NCI-H2107 treated with DMSO at 0.1 percent for 48 hours (cell line): ENCODE data around the gene SUN5.

Experiments
- DNase-seq: peaks from one replicate; lab custom pipeline; 2025; ENCODE audit not compliant: unreplicated experiment; lab: John Stamatoyannopoulos, UW

The SUN5 gene

DNA sequence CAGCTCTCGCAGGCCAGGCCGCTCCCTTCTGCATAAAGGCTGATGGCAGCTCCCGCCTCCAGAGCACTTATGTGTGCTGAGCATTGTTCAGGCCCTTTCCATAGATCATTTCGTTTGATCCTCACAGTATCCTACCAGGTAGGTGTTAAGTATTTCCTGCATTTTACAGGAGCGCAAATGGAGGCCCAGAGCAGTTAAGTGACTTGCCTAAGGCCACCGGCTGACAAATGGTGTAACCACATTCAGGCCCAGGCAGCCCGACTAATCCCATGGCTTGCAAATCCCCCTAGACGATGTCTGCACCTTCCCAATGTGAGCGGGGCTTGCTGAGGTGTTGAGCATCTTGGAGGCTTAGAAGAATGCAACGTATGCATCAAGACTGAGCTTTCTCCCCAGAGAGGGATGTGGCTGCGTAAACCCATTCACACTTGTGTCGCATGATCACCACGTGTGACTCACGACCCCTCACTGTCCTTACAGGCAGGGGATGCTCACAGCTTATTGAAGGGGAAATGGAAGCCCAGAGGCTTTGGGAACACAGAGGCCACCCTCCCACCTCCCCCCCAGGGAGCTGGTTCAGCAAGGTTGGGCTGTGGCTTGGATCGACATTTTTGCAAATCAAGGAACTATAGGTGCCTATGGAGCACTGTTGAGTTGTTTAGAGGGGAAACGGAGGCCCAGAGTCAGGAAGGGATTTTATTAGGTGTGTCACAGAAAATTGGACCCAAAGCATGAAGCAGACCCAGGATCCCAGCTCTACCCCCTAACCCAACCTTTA is 10.3 kb upstream of the SUN5 start:
- no peak for DNase-seq

DNA sequence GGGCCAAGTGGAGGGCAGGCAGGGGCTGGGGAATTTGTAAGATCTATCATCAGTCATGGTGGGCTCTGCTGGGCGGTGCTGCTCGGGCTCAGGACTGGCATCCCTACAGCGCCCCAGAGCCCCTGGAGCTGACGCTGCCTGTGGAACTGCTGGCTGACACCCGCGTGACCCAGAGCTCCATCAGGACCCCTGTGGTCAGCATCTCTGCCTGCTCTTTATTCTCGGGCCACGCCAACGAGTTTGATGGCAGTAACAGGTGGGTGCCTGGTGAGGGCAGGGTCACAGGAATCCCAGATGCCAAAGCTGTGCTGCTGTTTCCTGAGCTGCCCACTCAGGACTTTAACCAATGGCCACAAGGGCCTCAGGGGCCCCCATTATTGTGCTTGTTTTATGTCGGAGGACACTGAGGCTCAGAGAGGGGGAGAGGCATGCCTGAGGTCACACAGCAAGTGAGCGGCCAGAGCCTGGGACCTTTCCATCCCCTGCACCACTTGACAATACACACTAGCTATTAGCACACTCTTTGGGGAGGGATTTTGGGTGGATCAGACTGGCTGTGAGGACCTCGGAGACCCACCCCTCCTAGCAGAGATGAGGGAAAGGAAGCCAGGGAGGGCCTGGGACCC is 9.6 kb upstream of the SUN5 start:
- no peak for DNase-seq

DNA sequence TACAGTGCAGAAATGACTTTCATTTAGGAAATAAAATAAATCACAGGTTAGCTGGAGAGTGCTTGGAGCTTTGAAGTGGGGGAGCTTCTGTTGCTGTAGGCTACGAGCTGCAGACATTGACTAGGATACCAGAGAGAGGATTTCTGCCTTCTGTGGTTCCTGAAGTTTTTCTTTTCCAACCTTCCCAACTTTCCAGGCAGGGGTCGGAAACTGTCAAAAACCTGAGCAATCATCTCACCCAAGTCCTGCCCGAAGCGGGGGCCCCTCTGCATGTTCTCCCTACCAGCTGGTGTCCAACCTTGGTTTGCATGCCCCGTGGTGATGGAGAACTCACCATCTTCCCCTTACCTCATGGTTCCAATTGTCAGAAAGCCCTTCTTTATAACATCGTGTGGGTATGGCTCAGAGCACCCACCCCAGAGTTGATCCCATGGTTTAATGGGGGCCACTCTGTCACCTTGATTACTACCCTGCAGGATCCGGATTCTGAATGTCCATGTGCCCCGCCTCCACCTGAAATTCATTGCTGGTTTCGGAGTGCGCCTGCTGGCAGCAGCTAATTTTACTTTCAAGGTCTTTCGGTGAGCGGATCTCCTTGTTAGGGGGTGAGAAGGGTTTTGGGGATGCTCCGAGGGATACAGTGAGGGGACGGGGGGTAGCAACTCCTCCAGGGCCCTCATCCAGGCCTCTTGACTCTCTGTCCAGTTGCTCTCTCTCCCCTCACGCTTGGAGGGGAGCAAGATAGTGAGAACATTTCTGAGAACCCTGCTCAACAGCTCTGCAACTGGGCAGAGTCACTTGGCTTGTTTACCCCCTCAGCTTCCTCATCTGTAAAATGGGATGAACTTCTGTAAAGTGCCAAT is 8.3 kb upstream of the SUN5 start:
- DNase-seq: no peak

DNA sequence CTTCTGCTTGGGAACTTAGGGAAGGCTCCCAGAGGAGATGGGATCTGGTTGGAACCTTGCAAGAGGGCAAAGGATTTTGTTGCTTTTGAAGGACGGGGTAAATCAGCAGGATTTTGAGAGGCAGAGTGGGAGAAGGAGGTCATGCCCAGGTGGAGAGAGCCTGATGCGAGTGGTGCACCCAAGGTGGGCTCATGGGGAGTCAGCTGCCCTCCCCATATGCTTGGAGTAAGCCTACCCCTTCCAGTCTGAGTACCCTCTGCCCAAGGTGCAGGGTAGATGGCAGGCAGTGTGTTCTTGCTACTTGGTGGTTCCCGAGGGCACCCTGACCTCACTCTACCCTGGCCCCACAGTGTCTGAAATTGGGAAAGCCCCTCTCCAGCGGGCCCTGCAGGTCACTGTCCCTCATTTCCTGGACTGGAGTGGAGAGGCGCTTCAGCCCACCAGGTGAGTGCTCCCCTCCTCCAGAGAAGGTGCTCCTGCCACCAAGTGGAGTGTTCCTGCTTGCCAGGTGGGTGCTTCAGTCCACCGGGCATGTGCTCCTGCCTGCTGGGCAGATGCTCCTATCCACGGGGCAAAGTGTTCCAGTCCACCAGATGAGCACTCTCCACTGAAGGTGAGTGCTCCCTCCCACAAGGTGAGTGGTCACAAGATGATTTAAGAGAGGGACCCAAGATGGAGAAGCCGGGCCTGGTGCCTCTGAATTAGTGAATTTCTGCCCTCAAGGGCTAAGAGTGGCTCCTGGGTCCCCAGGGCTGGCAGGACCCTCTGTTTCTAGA is 6.6 kb upstream of the SUN5 start:
- DNase-seq: no peak

DNA sequence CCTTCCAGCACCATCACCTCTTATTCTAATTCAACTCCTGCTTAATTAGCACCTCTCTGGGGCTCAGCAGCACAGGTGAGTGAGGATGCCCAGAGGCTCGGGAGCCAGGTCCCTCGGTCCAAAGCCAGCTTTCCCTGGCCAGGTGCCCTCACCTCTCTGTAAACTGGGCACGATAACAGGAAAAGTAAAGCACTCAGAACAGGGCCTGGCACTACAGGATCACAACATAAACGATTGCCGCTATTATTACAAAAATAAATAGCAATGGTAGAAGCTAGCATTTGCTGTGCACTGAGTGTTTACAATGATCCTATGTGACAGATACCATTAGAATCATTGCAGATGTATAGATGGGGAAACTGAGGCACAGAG is 5.9 kb upstream of the SUN5 start:
- no peak for DNase-seq

DNA sequence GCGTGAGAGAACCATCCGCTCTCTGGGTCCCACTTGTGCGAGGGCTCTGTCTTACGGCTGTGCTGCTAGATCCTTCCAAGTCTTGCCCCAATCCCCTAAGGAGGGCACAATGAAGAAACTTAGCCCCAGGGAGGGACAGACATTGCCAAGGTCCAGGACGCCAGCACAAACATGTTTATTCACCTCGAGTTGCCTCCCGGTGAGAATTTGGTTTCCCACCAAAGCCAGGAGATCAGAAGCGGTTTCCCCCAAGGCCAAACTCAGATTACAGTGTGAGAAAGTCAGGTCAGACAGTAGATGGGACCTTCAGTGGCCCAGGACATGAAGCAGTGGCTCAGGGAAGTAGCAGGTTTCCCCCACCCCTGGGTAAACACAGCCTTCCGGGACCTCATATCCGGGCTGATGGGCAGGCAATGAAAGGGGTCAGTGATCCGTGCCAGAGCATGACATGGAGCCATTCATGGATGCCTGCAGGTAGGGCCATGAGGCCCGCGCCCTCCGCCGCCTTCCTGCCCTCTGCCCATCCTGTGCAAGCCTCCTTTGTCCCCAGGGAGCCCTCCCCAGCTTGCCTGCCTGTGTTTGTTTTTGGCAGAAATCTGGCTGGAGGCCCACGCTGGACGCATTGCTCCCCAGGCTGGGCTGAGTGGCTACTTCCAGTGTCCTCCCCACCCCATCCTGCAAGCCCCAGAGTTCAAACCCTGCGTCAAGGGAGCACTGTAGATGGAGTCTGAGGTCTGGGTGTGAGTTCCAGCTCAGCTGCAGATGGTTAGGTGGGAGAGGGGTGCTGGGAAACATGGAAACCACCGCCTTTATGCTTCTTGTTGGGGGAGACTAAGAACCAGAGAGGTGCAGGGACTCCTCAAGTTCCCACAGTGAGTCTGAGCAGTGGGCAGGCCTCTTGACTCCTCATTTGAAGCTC is 5.2 kb upstream of the SUN5 start:
- DNase-seq: no peak

DNA sequence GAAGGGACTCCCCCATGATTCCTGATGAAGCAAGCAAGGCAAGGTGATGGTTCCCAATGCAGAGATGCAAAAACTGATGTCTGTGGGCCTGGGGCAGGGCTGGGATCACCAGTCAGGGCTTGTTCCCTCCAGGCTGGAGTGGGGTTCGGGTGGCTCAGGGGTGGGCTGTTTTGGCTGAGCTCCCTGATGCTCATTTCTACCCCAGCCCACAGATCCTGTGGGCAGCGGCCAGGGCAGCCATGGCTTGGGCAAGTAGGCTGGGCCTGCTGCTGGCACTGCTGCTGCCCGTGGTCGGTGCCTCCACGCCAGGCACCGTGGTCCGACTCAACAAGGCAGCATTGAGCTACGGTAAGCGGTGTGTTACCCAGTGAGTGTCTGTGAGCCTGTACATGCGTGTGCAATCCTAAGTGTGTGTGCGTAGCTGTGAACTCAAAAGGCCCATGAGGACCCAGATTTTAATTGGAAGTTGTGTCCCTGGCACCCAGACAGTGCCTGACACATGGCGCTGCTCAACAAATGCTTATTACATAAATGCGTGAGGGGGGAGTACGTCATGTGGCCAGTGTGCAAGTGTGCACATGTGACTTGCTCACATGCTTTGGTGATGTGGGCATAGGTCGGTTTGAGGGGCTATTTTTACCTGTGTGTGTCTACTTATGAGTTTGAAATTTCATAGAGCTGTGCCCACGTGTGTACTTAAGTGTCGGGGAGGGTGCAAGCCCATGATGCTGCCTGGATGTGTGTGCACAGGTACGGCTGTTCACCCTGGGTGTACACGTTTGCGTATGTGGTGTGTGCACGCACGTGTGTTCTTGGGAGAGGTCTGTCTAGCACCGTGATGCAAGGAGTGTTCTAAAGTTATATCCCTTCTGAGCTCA is 4.3 kb upstream of the SUN5 start:
- DNase-seq: no peak

DNA sequence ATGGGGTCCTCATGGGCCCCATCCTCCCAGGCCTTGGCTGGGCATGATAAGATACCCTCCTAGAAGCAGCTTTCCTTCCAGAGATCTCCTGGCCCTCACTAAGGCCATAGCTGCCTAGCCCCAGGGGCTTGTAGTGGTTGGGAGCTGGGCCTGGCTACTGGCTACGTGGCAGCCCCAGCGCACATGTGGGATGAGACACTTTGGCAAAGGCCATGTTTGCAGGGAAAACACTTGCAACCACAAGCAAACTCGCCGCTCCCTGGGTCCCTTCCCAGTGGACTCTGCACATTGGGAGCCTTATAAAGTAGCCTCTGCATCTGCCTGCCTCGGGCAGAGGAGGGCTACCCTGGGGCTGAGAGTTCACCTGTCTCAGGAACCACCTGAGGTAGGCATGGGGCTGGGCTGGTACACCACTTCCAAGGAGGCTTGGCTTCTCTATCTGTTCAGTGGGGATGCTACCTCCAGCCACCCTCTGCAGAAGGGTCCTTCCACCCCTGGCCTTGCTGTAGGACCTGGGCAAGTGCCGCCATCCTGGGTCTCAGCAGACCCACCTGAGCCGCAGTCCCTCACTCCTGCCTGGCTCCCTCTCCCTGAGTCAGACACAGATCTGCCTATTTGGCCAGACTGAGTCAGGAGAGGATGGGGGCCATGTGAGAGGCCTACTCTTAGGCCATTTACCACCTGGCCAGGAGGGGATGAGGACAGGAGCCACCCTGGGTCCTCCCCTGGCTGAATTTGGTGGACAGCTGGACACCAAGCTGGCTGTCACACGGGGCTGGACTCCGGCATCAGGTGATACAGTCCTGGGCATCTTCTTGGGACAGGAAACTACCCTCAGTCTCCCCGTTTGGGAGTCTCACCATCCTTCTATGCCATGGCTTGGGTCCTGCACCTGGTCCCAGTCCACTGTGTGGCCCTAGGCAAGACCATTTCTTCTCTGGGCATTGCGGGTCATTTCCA is 3.4 kb upstream of the SUN5 start, which contains the start of gene BPIFB2:
TSS of gene BPIFB2 (plus strand) at position 329 of the 960 bp plus-strand sequence. CDS start 871 bp downstream, outside the sequence.
- no peak for DNase-seq

DNA sequence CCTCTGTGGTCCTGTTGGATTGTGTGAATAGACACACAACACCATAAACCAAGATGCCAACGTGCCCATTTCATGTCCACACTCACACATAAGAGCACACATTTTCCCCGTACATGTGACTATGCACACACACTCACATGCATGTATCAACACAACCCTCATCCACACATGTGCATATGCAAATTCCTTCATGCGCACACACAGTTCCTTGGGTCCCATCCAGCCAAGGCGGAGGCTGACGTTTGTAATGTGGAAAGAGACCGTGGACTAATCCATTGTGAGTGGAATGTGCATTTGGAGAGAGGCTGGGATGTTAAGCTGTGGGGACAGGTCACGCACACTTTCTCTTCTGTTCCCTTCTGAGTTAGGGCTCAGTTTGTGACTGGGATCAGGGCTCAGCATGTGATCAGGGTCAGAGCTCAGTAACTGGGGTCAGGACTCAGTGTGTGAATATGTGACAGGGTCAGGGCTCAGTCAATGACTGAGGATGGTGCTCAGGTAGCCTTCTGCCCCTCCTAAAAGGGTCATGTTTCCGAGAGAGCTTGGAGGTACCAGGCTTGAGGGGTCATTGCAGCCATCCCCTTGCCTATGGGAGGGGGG is 2.6 kb upstream of the SUN5 start:
- DNase-seq: no peak

DNA sequence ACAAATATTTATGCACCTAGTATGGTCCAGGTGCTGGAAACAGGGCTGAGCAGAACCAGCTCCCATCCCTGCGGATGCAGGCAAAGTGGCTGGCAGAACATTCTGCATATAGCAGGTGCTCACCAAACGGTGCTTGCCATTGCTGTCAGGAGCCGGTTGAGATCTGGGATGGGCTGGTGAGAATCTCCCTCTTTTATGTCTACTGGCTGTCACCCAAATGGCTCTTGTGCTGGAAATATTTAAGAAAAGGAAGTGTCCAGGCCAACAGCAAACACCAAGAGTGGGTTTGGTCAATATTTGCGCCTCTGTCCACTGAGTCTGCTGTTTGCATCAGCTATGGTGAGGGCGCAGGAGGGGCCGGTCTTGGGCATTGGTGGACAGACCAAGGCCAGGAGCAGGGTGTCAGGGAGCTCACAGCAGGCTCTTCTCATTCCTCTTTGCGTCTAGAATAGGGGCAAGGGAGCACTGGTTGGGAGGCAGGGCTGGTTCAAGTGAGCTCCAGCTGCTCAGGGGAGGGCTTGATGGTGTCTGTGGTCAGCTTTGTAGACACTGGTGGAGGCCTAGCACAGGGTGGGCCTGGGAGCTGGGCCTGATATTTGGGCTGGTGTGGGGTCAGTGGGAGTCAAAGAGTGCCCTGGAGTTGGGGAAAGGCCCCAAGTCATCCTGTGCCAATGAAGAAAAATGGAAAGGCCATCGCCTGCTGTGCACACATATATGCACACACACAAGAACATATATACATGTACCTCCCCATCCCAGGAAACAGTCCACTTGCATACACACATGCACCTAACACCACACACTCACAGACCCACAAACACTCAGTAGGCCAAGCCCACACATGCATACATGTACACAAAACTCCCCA is 1.9 kb upstream of the SUN5 start:
- no peak for DNase-seq

DNA sequence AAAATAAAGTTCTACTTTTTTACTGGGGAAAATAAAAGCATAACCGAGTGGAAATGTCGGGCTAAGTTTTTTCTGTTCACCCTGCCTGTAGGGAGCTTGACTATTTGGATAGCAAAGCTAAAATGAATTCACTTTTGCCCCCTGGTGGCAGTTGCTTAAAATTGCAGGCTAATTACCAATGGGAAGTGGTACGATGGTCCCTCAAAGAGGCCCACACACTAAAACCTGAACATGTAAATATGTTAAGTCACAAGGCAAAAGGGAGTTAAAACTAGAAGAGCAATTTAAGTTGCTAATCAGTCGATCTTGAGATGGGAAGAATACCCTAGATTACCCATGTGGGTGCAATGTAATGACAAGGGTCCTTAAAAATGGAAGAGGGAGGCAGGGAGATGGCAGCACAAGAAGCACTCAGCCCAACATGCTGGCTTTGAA is 916 bp upstream of the SUN5 start:
- DNase-seq: no peak

DNA sequence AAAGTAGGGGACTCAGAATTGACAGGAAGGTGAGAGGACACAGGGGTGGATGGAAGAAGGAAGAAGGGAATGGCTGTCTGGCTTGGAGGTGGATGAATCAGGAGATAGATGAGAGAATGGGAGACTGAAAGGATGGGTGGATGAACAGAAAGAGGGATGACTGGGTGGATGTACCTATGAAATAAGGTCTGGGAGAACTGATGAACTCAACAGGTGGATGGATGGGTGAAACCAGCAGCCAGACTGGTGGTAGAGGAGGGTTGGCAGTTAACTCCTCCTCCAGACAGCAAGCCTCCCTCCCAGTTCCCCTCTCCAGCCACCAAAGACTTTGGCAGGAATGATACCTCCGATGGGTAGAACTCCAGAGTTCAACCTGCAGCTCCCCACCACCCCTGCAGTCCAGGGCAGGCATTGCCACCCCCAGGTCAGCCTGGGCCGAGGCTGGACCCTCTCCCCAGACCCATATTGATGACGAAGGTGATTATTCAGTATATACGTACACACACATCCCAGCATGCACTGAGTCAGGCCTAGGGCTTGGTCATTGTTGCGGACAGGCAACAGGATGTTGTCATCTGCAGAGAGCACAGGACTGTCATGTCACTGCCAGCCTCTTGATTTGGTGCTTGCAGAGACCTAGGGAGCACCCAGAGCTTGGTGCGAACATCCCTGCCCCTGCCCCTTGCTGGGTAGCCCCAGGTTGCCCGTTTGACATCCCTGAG is 2.0 kb downstream of the SUN5 start:
- no peak for DNase-seq

DNA sequence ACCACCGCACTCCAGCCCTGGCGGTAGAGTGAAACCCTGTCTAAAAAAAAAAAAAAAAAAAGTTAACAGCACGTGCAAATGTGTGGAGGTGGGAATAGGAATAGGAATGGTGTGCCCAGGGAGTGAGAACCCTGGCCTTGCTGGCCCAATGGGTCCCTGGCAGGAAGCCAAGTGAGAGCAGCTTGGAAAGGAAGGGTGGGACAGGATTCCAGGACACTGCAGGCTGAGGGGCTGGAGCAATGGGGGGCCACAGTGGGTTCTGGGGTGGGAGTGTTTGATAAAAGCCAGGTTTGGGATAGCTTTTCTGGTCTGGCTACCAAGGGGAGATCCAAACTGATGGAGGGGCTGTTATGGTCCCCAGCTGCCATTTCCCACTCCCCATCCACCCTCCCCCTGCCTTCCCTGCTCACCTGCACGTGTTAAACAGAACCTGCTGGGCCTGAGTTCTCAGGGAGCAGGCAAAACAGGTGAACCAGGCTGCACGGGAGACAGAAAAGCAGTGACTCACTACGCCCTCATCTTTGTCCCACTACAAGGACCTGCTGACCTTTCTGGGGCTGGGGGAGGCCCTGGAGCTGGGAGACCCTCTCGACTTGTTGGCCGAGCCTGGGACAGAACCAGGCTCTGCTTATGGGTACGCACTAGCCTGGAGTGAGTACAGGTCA is 3.3 kb downstream of the SUN5 start:
- DNase-seq: no peak

DNA sequence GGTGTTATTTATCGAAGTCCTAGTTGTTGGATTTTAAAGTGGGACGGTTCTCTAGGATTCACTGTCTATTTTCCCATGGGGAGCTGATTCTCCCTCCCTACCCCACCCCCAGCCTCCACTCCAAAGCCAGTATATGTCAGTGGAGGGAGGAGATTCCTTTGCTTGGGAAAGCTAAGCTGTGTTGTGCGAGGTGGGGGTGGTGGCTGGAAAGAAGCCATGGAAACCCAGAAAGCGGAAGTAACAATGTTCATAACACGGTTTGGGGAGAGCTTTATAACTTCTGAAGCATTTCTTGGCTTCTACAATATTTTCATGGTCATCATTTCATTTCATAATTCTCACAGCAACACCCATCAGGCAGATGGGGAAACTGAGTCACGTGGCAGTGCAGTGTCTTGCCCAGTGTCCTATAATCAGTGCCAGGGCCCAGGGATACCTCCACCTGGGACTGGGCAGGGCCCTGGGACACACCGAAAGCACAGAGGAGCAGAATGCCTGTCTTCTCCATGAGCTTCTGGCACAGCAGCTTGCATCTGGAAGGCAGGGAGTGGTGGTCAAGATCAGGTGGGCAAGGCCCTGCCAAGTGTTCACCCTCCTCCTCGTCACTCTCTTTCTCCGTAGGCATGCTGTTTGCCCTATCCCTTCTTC is 4.5 kb downstream of the SUN5 start:
- no peak for DNase-seq

DNA sequence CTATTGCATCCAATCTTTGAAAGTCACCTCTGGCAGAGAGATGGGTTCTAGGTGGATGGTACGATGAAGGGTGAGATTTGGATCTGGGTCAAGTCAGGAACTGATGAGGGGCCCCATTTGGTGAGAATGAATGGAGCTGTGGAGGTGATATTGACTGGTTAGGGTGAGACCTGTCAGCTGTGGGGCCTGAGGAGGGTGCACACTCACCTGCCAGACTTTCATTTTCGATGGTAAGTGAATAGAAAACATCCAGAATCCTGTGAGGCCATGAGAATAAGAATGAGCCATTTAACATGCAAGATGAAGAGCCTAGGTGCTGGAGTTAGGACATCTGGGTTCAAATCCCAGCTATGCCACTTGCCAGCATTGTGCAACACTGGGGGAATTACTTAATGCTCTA is 6.8 kb downstream of the SUN5 start:
- no peak for DNase-seq
